Measurements from ENCODE around the gene KMT2B. TPM values are rescaled to one million over a fixed set of nuclear protein-coding genes. Genes with fewer than 3 reads are reported as not detected.

KMT2B gene
- total RNA-seq, 6 experiments from 2014 or later = 10.5 to 23.1 (median 15.0) TPM

- Histone ChIP-seq H3K27me3 (no peaks in the 10 kb centered on the region), H3K27ac (peak within 1 kb of the TSS; percentile 73 to 92 (median 83)), H3K4me3 (peak within 1 kb of the TSS; percentile 89 to 97 (median 92)), H3K9me3 (no peaks in the 10 kb centered on the region), H3K36me3 (peaks cover 0 to 9% (median 1%) of the 10 kb centered on the region in 4 donors), H3K4me1 (peaks cover 0 to 18% (median 9%) of the 10 kb centered on the region in 4 donors)
- WGBS (ENCODE audit: insufficient coverage, low coverage, low lambda C conversion rate, missing lambda C conversion rate) = 0% methylated on average over 29 of the region's 53 CpGs
- DNase-seq = peak; percentile 98 to 99 (median 99)
- TF ChIP-seq CTCF (IDR thresholded peaks at IDR 0.05) (no peak), POLR2A (IDR thresholded peaks at IDR 0.05) (peak; percentile 65)
- intact Hi-C loops (cut with DNase I) = no loop called here
- ATAC-seq = peak; percentile 87 to 95 (median 94)
Measured at GRCh38 chr19:35757749-35758608, 40.2 kb downstream of the KMT2B start, which contains the start of gene PROSER3. Gene PROSER3, plus strand, starts transcription at chr19:35758176. Its CDS starts 40 bp downstream, at chr19:35758216.

- no peaks in the 10 kb centered on the region for H3K27me3 ChIP-seq
- H3K4me3 ChIP-seq = no peak overlapping the region
- DNase-seq = no peak
- ATAC-seq = no peak
- no peaks in the 10 kb centered on the region for H3K9me3 ChIP-seq
- no peak overlapping the region for H3K27ac ChIP-seq
- no CpG with 5 or more reads among the region's 2 CpGs for WGBS (ENCODE audit: insufficient coverage, low coverage, low lambda C conversion rate, missing lambda C conversion rate)
- H3K36me3 ChIP-seq = peaks cover 0 to 4% (median 0%) of the 10 kb centered on the region in 4 donors
- intact Hi-C loops (cut with DNase I) = no loop called here
- H3K4me1 ChIP-seq = peaks cover 0 to 18% (median 9%) of the 10 kb centered on the region in 4 donors
- no peak for TF ChIP-seq POLR2A (IDR thresholded peaks at IDR 0.05)
- TF ChIP-seq CTCF (IDR thresholded peaks at IDR 0.05) = no peak
Measured at GRCh38 chr19:35759697-35760096, 41.9 kb downstream of the KMT2B start.

- peak in 1 of 4 donors; percentile 19 for ATAC-seq
- H3K9me3 ChIP-seq = no peaks in the 10 kb centered on the region
- peaks cover 0 to 18% (median 9%) of the 10 kb centered on the region in 4 donors for H3K4me1 ChIP-seq
- no peak for TF ChIP-seq POLR2A (IDR thresholded peaks at IDR 0.05)
- TF ChIP-seq CTCF (IDR thresholded peaks at IDR 0.05) = peak in 1 of 4 donors; percentile 37
- no peak overlapping the region for H3K27ac ChIP-seq
- 34% methylated on average over 3 of the region's 4 CpGs for WGBS (ENCODE audit: insufficient coverage, low coverage, low lambda C conversion rate, missing lambda C conversion rate)
- DNase-seq = peak in 1 of 3 donors; percentile 47
- H3K36me3 ChIP-seq = peaks cover 0 to 4% (median 0%) of the 10 kb centered on the region in 4 donors
- H3K4me3 ChIP-seq = no peak overlapping the region
- no peaks in the 10 kb centered on the region for H3K27me3 ChIP-seq
- intact Hi-C loops (cut with DNase I) = no loop called here
Measured at GRCh38 chr19:35760711-35761349, 43.0 kb downstream of the KMT2B start.

- Histone ChIP-seq H3K27me3 (no peaks in the 10 kb centered on the region), H3K36me3 (peaks cover 0 to 4% (median 0%) of the 10 kb centered on the region in 4 donors), H3K27ac (no peak overlapping the region), H3K4me1 (no peaks in the 10 kb centered on the region), H3K9me3 (no peaks in the 10 kb centered on the region), H3K4me3 (no peak overlapping the region)
- ATAC-seq (peak in 1 of 4 donors; percentile 5), DNase-seq (peak in 1 of 3 donors; percentile 44)
- intact Hi-C loops (cut with DNase I) = no loop called here
- TF ChIP-seq CTCF (IDR thresholded peaks at IDR 0.05) (no peak), POLR2A (IDR thresholded peaks at IDR 0.05) (no peak)
- WGBS (ENCODE audit: insufficient coverage, low coverage, low lambda C conversion rate, missing lambda C conversion rate) = 100% methylated on average over 4 of the region's 17 CpGs
Measured at GRCh38 chr19:35764432-35765315, 46.9 kb downstream of the KMT2B start.

All from right lobe of liver (tissue), 6 donors.